Kidney epithelial cell (primary cell): Measurements from ENCODE around the gene ANKRD29. TPM values are rescaled to one million over a fixed set of nuclear protein-coding genes. Genes with fewer than 3 reads are reported as not detected.
A peak's percentile ranks its signal among the peaks of the same experiment; 100 is the strongest.
"Not testable (repeated sequence)": the region's sequence is repeated elsewhere in the genome, so short reads cannot be mapped to it uniquely, and the experiment has no call there.

ENCODE experiments used
- DNase-seq: peaks from one replicate; pipeline ENCODE4 v3.0.0-alpha.2; 2010; ENCODE audit warnings: low read depth
- H3K27me3 ChIP-seq: 2 replicates; pipeline ENCODE4 v1.6.0; 2011; ENCODE audit warnings: low read length; ENCODE audit not compliant: control insufficient read depth, insufficient read depth
- H3K36me3 ChIP-seq: 2 replicates; pipeline ENCODE4 v1.5.1; 2011; ENCODE audit warnings: low read length; ENCODE audit not compliant: control insufficient read depth, insufficient read depth
- H3K4me3 ChIP-seq: 2 replicates; pipeline ENCODE4 v1.5.1; 2011; ENCODE audit warnings: low read depth, mild to moderate bottlenecking, control low read depth, low read length
- CTCF ChIP-seq: IDR thresholded peaks from 2 replicates; pipeline ENCODE4 v1.5.1; 2011; ENCODE audit warnings: mild to moderate bottlenecking, moderate library complexity, low read length, control low read depth, inconsistent platforms; ENCODE audit not compliant: insufficient read depth, poor library complexity, severe bottlenecking
- total RNA-seq: library from RNA; depleted of rRNA; stranded (reverse); fragments of >200 nt; gene quantifications from 2 replicates; pipeline ENCODE4 v1.2.3, GENCODE V29; 2015

The ANKRD29 gene
- total RNA-seq, 1 donor from 2014 or later = 0.58 TPM

- H3K36me3 ChIP-seq = no peaks in the 10 kb centered on the region
- H3K4me3 ChIP-seq = no peak overlapping the region
- no peak for TF ChIP-seq CTCF
- no peak for DNase-seq
- H3K27me3 ChIP-seq = no peaks in the 10 kb centered on the region
Measured at GRCh38 chr18:23578891-23579653, 83.6 kb downstream of the ANKRD29 start.

- no peak for TF ChIP-seq CTCF
- no peak for DNase-seq
- Histone ChIP-seq H3K27me3 (no peaks in the 10 kb centered on the region), H3K4me3 (no peak overlapping the region), H3K36me3 (no peaks in the 10 kb centered on the region)
Measured at GRCh38 chr18:23578067-23578701, 84.5 kb downstream of the ANKRD29 start.

GRCh38 chr18:23577521-23577920 lies 85.2 kb downstream of the ANKRD29 start:
- H3K4me3 ChIP-seq, H3K27me3 ChIP-seq, H3K36me3 ChIP-seq, DNase-seq: not testable (repeated sequence)

GRCh38 chr18:23575309-23575651 lies 87.4 kb downstream of the ANKRD29 start:
- no peaks in the 10 kb centered on the region for H3K36me3 ChIP-seq

GRCh38 chr18:23574611-23575308 lies 88.0 kb downstream of the ANKRD29 start:
- Histone ChIP-seq H3K36me3 (no peaks in the 10 kb centered on the region), H3K4me3 (no peak overlapping the region), H3K27me3 (no peaks in the 10 kb centered on the region)
- no peak for TF ChIP-seq CTCF
- DNase-seq = no peak

More at GRCh38 chr18:23575309-23575651, 87.4 kb downstream of the ANKRD29 start:
- no peak overlapping the region for H3K4me3 ChIP-seq
- no peak for TF ChIP-seq CTCF
- H3K27me3 ChIP-seq = no peaks in the 10 kb centered on the region
- DNase-seq = no peak

GRCh38 chr18:23573626-23574431 lies 88.9 kb downstream of the ANKRD29 start:
- no peak overlapping the region for H3K4me3 ChIP-seq

More at GRCh38 chr18:23573626-23574431, 88.9 kb downstream of the ANKRD29 start:
- H3K27me3 ChIP-seq = no peaks in the 10 kb centered on the region
- no peak for TF ChIP-seq CTCF
- no peaks in the 10 kb centered on the region for H3K36me3 ChIP-seq
- DNase-seq = peak; percentile 69
